LNCaP clone FGC (cell line): ENCODE measurements around the gene SLC35G2.
"Not testable (repeated sequence)": the region's sequence is repeated elsewhere in the genome, so short reads cannot be mapped to it uniquely, and the experiment has no call there.

Source experiments
- DNase-seq: peaks from one replicate; pipeline ENCODE4 v3.0.0-alpha.2; 2011; ENCODE audit warnings: low read depth
- H3K4me3 ChIP-seq: 2 replicates; pipeline ENCODE4 v1.5.1; 2011; ENCODE audit warnings: mild to moderate bottlenecking, low read depth, low read length, control low read depth
- TF ChIP-seq, protein P1 (sequence below): IDR thresholded peaks from 2 replicates; pipeline ENCODE4 v1.5.1; 2012; ENCODE audit warnings: mild to moderate bottlenecking; ENCODE audit not compliant: control insufficient read depth, insufficient read depth; ENCODE audit errors: extremely low read depth

Gene SLC35G2

DNA sequence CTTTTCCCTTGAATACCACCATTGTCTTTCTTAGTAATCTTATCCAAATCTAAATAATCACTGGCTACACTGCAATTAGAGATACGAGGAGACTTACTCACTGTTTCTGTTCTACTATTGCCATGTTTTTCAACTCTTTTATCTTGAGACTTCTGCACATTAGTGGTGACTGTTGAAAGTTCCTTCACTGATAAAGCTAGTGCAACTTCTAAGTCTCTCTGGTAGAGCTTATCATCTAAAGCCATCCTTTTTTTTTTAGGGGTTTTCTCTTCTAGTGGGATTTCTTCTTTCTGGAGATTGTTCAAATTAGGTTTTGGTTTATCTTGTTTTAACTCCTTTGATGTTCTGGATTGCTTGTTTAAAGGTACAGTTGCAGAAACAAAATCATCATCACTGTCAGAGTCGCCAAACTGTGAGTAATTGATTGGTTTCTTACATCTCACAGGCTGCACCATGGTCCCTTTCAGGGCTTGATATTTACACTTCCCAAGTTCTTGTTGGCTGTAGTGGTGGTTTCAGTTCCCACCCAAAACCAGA, 80.8 kb downstream of the SLC35G2 start:
- no peak for DNase-seq
- TF ChIP-seq, protein P1, sequence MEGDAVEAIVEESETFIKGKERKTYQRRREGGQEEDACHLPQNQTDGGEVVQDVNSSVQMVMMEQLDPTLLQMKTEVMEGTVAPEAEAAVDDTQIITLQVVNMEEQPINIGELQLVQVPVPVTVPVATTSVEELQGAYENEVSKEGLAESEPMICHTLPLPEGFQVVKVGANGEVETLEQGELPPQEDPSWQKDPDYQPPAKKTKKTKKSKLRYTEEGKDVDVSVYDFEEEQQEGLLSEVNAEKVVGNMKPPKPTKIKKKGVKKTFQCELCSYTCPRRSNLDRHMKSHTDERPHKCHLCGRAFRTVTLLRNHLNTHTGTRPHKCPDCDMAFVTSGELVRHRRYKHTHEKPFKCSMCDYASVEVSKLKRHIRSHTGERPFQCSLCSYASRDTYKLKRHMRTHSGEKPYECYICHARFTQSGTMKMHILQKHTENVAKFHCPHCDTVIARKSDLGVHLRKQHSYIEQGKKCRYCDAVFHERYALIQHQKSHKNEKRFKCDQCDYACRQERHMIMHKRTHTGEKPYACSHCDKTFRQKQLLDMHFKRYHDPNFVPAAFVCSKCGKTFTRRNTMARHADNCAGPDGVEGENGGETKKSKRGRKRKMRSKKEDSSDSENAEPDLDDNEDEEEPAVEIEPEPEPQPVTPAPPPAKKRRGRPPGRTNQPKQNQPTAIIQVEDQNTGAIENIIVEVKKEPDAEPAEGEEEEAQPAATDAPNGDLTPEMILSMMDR: no peak

DNA sequence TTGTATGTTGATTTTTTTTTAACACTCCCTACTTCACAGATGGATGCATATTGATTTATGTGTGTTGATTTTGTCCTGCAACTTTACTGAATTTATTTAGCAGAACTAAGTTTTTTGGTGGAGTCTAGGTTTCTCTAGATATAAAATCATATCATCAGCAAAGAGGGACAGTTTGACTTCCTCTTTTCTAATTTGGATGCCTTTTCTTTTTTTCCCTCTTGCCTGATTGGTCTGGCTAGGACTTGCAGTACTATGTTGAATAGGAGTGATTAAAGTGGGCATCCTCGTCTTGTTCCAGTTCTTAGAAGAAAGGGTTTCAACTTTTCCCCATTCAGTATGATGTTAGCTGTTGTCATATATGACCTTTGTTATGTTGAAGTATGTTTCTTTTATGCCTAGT, 81.8 kb downstream of the SLC35G2 start:
- DNase-seq, H3K4me3 ChIP-seq: not testable (repeated sequence)

More for the DNA sequence above, 80.8 kb downstream of the SLC35G2 start:
- no peak overlapping the region for H3K4me3 ChIP-seq

DNA sequence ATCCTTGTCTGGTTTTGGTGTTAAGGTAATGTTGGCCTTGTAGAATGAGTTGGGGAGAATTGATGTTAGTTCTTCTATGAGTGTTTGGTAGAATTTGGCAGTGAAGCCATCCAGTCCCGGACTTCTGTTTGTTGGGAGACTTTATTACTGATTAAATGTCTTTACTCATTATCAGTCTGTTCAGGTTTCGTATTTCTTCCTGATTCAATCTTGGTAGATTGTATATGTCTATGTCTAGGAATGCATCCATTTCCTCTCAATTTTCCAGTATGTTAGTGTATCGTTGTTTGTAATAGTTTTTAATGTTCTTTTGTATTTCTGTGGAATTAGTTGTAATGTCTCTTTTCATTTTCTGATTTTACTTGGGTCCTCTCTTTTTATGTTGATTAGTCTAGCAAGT, 82.5 kb downstream of the SLC35G2 start:
- DNase-seq: no peak
- TF ChIP-seq, protein P1: no peak
- H3K4me3 ChIP-seq: no peak overlapping the region

DNA sequence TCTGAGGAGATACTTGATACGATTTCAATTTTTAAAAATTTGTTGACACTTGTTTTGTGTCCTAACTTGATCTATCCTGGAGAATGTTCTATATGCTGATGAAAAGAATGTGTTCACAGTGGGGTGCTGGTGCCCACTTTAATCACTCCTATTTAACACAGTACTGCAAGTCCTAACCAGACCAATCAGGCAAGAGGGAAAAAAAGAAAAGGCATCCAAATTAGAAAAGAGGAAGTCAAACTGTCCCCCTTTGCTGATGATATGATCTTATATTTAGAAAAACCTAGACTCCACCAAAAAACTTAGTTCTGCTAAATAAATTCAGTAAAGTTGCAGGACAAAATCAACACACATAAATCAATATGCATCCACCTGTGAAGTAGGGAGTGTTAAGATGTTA, 83.6 kb downstream of the SLC35G2 start:
- H3K4me3 ChIP-seq, DNase-seq: not testable (repeated sequence)

DNA sequence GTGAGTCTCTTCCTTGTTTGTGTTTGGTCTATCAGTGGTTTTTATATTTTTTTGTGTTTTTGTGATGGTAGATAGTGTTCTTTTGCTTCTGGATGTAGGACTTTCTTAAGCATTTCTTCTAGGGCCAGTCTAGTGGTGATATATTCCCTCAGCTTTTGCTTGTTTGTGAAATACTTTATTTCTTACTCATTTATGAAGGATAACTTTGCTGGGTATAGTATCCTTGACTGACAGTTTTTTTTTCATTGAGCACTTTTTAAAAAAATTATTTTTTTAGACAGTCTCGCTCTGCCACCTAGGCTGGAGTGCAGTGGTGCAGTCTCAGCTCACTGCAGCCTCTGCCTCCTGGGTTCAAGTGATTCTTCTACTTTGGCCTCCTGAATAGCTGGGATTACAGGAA, 85.0 kb downstream of the SLC35G2 start:
- DNase-seq: no peak
- no peak overlapping the region for H3K4me3 ChIP-seq
- TF ChIP-seq, protein P1: no peak

DNA sequence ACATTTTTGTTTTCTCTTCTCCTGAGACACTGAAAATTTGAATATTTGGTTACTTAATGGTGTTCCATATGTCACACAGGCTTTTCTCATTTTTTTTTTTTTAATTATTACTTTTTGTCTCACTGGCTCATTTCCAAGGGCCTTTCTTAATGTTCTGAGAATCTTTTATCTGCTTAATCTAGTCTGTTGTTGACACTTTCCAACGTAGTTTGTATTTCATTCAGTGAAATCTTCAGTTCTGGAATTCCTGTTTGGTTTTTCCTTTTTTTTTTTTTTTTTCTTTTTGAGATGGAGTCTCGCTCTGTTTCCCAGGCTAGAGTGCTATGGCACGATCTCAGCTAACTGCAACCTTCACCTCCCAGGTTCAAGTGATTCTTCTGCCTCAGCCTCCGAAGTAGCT, 85.8 kb downstream of the SLC35G2 start:
- H3K4me3 ChIP-seq: no peak overlapping the region
- TF ChIP-seq, protein P1: no peak
- DNase-seq: no peak
